Neuronal stem cell (in vitro differentiated cells): Measurements from ENCODE around the gene CD8A.
"Not testable (repeated sequence)": the region's sequence is repeated elsewhere in the genome, so short reads cannot be mapped to it uniquely, and the experiment has no call there.

ENCODE experiments used
- DNase-seq: peaks from one replicate; pipeline ENCODE4 v3.0.0-alpha.2; 2013; ENCODE audit warnings: low spot score
- H2AFZ ChIP-seq: one replicate; pipeline ENCODE4 v1.6.1; 2013; ENCODE audit warnings: mild to moderate bottlenecking, low read length, inconsistent platforms
- H2AK5ac ChIP-seq: 2 replicates; pipeline ENCODE4 v1.6.1; 2013; ENCODE audit warnings: low read depth, mild to moderate bottlenecking, inconsistent platforms, low read length, moderate library complexity, mixed read lengths
- H2BK120ac ChIP-seq: 2 replicates; pipeline ENCODE4 v1.6.1; 2013; ENCODE audit warnings: low read depth, mild to moderate bottlenecking, inconsistent platforms, low read length, moderate library complexity, mixed read lengths
- H2BK12ac ChIP-seq: one replicate; pipeline ENCODE4 v1.6.1; 2013; ENCODE audit warnings: low read length, inconsistent platforms
- H2BK15ac ChIP-seq: 2 replicates; pipeline ENCODE4 v1.6.1; 2013; ENCODE audit warnings: mild to moderate bottlenecking, low read length, inconsistent platforms, mixed read lengths
- H2BK5ac ChIP-seq: one replicate; pipeline ENCODE4 v1.6.1; 2013; ENCODE audit warnings: inconsistent platforms, mild to moderate bottlenecking, low read length, moderate library complexity
- H3K14ac ChIP-seq: one replicate; pipeline ENCODE4 v1.6.1; 2013; ENCODE audit warnings: low read length, inconsistent platforms
- H3K18ac ChIP-seq: 2 replicates; pipeline ENCODE4 v1.6.1; 2013; ENCODE audit warnings: low read length, inconsistent platforms
- H3K23ac ChIP-seq: 2 replicates; pipeline ENCODE4 v1.6.1; 2013; ENCODE audit warnings: low read depth, mild to moderate bottlenecking, mixed read lengths, low read length, inconsistent platforms; ENCODE audit not compliant: poor library complexity
- H3K27ac ChIP-seq: replicated peaks from 3 replicates; pipeline ENCODE4 v1.5.1; 2013; ENCODE audit warnings: low read length, inconsistent platforms
- H3K27me3 ChIP-seq, 3 experiments: 2 replicates each; pipeline ENCODE4 v1.6.1; 2013; ENCODE audit warnings: low read length in 3 of 3, mild to moderate bottlenecking in 2 of 3, inconsistent platforms in 1 of 3, low read depth in 1 of 3, mixed read lengths in 1 of 3, moderate library complexity in 1 of 3; ENCODE audit not compliant: control insufficient read depth in 3 of 3, insufficient read depth in 3 of 3
- H3K36me3 ChIP-seq, 2 donors: replicated peaks in 1 of 2; 2 replicates each; pipeline ENCODE4 v1.6.1; 2013; ENCODE audit warnings: low read length in 2 of 2; ENCODE audit not compliant: control insufficient read depth in 2 of 2, insufficient read depth in 2 of 2
- H3K4ac ChIP-seq: 2 replicates; pipeline ENCODE4 v1.6.1; 2013; ENCODE audit warnings: inconsistent platforms, mild to moderate bottlenecking, low read length, moderate library complexity
- H3K4me1 ChIP-seq, 2 donors: 1 replicate in 1 of 2; 2 replicates in 1 of 2; pipeline ENCODE4 v1.6.1; 2013; ENCODE audit warnings: low read length in 2 of 2, low read depth in 1 of 2; ENCODE audit not compliant: control insufficient read depth in 2 of 2, insufficient read depth in 1 of 2
- H3K4me2 ChIP-seq: one replicate; pipeline ENCODE4 v1.6.1; 2013; ENCODE audit warnings: mild to moderate bottlenecking, low read length, inconsistent platforms; ENCODE audit not compliant: insufficient read depth, poor library complexity, severe bottlenecking
- H3K4me3 ChIP-seq, 2 donors: 2 replicates each; pipeline ENCODE4 v1.5.1; 2013; ENCODE audit warnings: low read length in 2 of 2, mild to moderate bottlenecking in 2 of 2, inconsistent platforms in 1 of 2, moderate library complexity in 1 of 2
- H3K79me1 ChIP-seq: one replicate; pipeline ENCODE4 v1.6.1; 2013; ENCODE audit warnings: low read depth, mild to moderate bottlenecking, inconsistent platforms, low read length, moderate library complexity
- H3K9ac ChIP-seq: one replicate; pipeline ENCODE4 v1.6.1; 2013; ENCODE audit warnings: mild to moderate bottlenecking, low read depth, low read length, inconsistent platforms; ENCODE audit not compliant: poor library complexity
- H3K9me3 ChIP-seq, 2 donors: replicated peaks in 1 of 2; 2 replicates each; pipeline versions ENCODE3 to v1.6.1; 2013; ENCODE audit warnings: low read length in 2 of 2, mild to moderate bottlenecking in 2 of 2, inconsistent platforms in 1 of 2, low read depth in 1 of 2, mixed read lengths in 1 of 2, moderate library complexity in 1 of 2; ENCODE audit not compliant: control insufficient read depth in 2 of 2, insufficient read depth in 1 of 2
- H4K8ac ChIP-seq: one replicate; pipeline ENCODE4 v1.6.1; 2013; ENCODE audit warnings: low read depth, mild to moderate bottlenecking, inconsistent platforms, low read length, moderate library complexity
- H4K91ac ChIP-seq: one replicate; pipeline ENCODE4 v1.6.1; 2013; ENCODE audit warnings: low read length, low read depth, mild to moderate bottlenecking, inconsistent platforms; ENCODE audit not compliant: poor library complexity
- WGBS, 2 donors: extraction: QIAGEN DNeasy Blood & Tissue Kit; methylation state at CpG; one replicate each; pipeline ENCODE4 v1.1.7; 2013; ENCODE audit warnings: missing lambda C conversion rate in 2 of 2, mixed read lengths in 1 of 2; ENCODE audit not compliant: insufficient read length in 2 of 2, insufficient replicate concordance in 1 of 2; ENCODE audit errors: extremely low coverage in 2 of 2; 5-methylcytosine and 5-hydroxymethylcytosine counted together

CD8A gene

GRCh38 chr2:86739485-86739884 is 51.2 kb downstream of the CD8A start:
- H3K9ac ChIP-seq, H3K27ac ChIP-seq: not testable (repeated sequence)

GRCh38 chr2:86734896-86735295 is 55.8 kb downstream of the CD8A start:
- H3K79me1 ChIP-seq, H3K4me3 ChIP-seq, H3K36me3 ChIP-seq, H3K23ac ChIP-seq, H3K9me3 ChIP-seq, H3K4me1 ChIP-seq, H2BK120ac ChIP-seq, H2BK5ac ChIP-seq, H2BK12ac ChIP-seq, H2AFZ ChIP-seq, H4K8ac ChIP-seq, H3K18ac ChIP-seq, DNase-seq, H3K27me3 ChIP-seq, H3K9ac ChIP-seq, H2BK15ac ChIP-seq, H3K14ac ChIP-seq, H3K27ac ChIP-seq, H3K4me2 ChIP-seq, H3K4ac ChIP-seq, H2AK5ac ChIP-seq, H4K91ac ChIP-seq: not testable (repeated sequence)
- WGBS, 2 donors = no CpG with 5 or more reads among the region's 1 CpG

More at GRCh38 chr2:86739485-86739884, 51.2 kb downstream of the CD8A start:
- H3K36me3 ChIP-seq = peaks cover 2 to 17% of the 10 kb centered on the region in 2 donors
- not testable (repeated sequence) for H3K18ac ChIP-seq, H3K23ac ChIP-seq, H3K4ac ChIP-seq, DNase-seq, H2BK5ac ChIP-seq, H2BK120ac ChIP-seq, H2AFZ ChIP-seq, H4K8ac ChIP-seq, H4K91ac ChIP-seq, H3K4me2 ChIP-seq, H3K9me3 ChIP-seq, H3K4me1 ChIP-seq, H2BK12ac ChIP-seq, H3K14ac ChIP-seq, H2BK15ac ChIP-seq, H3K79me1 ChIP-seq, H3K4me3 ChIP-seq, H2AK5ac ChIP-seq, H3K27me3 ChIP-seq
